Fibroblast of lung (primary cell): ENCODE results near the gene DCAF4L1.

Experiments used
- EZH2 ChIP-seq: IDR thresholded peaks from 2 replicates; pipeline ENCODE4 v1.5.1; 2012; ENCODE audit warnings: low read length, control low read depth, mild to moderate bottlenecking; ENCODE audit errors: missing control alignments
- TF ChIP-seq, protein P1 (sequence below), 2 donors: IDR thresholded peaks in 1 of 2; conservative IDR thresholded peaks in 1 of 2; 1 replicate in 1 of 2; 2 replicates in 1 of 2; pipeline ENCODE4 v1.5.1; 2011 to 2012; ENCODE audit warnings: low read length in 2 of 2, control low read depth in 1 of 2, inconsistent platforms in 1 of 2, low read depth in 1 of 2, mild to moderate bottlenecking in 1 of 2

DNA sequence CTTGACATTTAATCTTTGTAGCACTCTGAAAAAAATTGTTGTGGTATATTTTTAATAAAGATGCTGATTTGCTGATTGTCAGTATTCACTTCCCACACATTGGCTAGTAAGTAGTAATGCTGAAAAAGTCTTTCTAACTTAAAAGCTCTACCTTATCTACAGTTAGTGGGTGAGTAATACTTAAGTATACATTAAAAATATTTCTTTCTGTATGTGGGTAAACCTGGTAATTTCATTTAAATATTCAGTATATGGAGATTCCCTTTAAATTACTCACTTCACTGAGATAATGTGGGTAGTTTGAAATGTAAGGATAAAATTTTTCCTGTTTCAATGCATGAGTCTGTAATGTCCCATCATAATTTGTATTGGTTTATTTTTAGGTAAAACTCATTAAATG lies 40.7 kb upstream of the DCAF4L1 start:
- TF ChIP-seq, protein P1, sequence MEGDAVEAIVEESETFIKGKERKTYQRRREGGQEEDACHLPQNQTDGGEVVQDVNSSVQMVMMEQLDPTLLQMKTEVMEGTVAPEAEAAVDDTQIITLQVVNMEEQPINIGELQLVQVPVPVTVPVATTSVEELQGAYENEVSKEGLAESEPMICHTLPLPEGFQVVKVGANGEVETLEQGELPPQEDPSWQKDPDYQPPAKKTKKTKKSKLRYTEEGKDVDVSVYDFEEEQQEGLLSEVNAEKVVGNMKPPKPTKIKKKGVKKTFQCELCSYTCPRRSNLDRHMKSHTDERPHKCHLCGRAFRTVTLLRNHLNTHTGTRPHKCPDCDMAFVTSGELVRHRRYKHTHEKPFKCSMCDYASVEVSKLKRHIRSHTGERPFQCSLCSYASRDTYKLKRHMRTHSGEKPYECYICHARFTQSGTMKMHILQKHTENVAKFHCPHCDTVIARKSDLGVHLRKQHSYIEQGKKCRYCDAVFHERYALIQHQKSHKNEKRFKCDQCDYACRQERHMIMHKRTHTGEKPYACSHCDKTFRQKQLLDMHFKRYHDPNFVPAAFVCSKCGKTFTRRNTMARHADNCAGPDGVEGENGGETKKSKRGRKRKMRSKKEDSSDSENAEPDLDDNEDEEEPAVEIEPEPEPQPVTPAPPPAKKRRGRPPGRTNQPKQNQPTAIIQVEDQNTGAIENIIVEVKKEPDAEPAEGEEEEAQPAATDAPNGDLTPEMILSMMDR (conservative IDR thresholded peaks at IDR 0.05 in 1 of 2, IDR thresholded peaks at IDR 0.05 in 1 of 2; ENCODE audit: low read depth in 1 of 2, low read length in 2 of 2), result no peak
- TF ChIP-seq EZH2, result no peak
